HL-60 (cell line): ENCODE data around the gene CPT1A.

Source experiments
- DNase-seq, 2 experiments: peaks; one replicate each; pipeline ENCODE4 v3.0.0-alpha.2; 2010 to 2020; ENCODE audit warnings: low read depth in 1 of 2, low spot score in 1 of 2
- H3K27ac ChIP-seq: fragments of 250-450 bp; sonication (Bioruptor Pico); replicated peaks from 2 replicates; pipeline ENCODE4 v1.5.1; 2020; ENCODE audit warnings: mild to moderate bottlenecking, moderate library complexity
- H3K27me3 ChIP-seq: fragments of 250-450 bp; sonication (Bioruptor Pico); 2 replicates; pipeline ENCODE4 v1.5.1; 2021; ENCODE audit warnings: mild to moderate bottlenecking, moderate library complexity; ENCODE audit not compliant: insufficient read depth, poor library complexity, severe bottlenecking
- H3K4me3 ChIP-seq: replicated peaks from 2 replicates; pipeline ENCODE4 v1.5.1; 2011; ENCODE audit warnings: mild to moderate bottlenecking, control low read depth, low read length; ENCODE audit not compliant: insufficient read depth
- GABPA ChIP-seq: IDR thresholded peaks from 2 replicates; pipeline ENCODE4 v1.6.1; 2012; ENCODE audit warnings: low read depth
- POLR2AphosphoS5 ChIP-seq: IDR thresholded peaks from 2 replicates; pipeline ENCODE4 v1.6.1; 2012; ENCODE audit warnings: low read depth
- SPI1 ChIP-seq: IDR thresholded peaks from 2 replicates; pipeline ENCODE4 v1.6.1; 2012; ENCODE audit warnings: low read depth, mild to moderate bottlenecking, borderline replicate concordance
- TF ChIP-seq, protein P1 (sequence below): IDR thresholded peaks from 2 replicates; pipeline ENCODE4 v1.6.1; 2012; ENCODE audit warnings: low read depth; ENCODE audit not compliant: insufficient replicate concordance
- TF ChIP-seq, protein P2 (sequence below): IDR thresholded peaks from one replicate; pipeline ENCODE4 v1.5.1; 2011; ENCODE audit warnings: low read length, control low read depth, inconsistent platforms; ENCODE audit not compliant: insufficient read depth

The CPT1A gene

DNA sequence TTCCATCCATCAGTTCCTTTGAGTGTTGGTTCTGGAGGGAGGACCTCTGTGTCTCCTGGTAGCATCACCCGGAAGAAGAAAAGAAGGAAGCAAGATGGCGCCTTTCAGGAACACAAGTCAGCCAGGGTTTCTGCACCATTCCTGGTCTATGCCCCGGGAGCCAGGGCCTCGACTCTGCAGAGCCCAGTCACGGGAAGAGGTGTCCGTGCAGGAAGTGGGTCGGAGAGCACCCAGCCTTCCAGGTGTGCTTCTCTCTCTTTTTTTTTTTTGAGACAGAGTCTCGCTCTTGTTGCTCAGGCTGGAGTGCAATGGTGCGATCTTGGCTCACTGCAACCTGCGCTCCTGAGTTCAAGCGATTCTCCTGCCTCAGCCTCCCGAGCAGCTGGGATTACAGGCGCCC, 40.7 kb upstream of the CPT1A start:
- no peak overlapping the region for H3K4me3 ChIP-seq
- TF ChIP-seq, protein P1, sequence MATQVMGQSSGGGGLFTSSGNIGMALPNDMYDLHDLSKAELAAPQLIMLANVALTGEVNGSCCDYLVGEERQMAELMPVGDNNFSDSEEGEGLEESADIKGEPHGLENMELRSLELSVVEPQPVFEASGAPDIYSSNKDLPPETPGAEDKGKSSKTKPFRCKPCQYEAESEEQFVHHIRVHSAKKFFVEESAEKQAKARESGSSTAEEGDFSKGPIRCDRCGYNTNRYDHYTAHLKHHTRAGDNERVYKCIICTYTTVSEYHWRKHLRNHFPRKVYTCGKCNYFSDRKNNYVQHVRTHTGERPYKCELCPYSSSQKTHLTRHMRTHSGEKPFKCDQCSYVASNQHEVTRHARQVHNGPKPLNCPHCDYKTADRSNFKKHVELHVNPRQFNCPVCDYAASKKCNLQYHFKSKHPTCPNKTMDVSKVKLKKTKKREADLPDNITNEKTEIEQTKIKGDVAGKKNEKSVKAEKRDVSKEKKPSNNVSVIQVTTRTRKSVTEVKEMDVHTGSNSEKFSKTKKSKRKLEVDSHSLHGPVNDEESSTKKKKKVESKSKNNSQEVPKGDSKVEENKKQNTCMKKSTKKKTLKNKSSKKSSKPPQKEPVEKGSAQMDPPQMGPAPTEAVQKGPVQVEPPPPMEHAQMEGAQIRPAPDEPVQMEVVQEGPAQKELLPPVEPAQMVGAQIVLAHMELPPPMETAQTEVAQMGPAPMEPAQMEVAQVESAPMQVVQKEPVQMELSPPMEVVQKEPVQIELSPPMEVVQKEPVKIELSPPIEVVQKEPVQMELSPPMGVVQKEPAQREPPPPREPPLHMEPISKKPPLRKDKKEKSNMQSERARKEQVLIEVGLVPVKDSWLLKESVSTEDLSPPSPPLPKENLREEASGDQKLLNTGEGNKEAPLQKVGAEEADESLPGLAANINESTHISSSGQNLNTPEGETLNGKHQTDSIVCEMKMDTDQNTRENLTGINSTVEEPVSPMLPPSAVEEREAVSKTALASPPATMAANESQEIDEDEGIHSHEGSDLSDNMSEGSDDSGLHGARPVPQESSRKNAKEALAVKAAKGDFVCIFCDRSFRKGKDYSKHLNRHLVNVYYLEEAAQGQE = no peak
- TF ChIP-seq GABPA (no peak), SPI1 (no peak), POLR2AphosphoS5 (no peak)
- TF ChIP-seq, protein P2, sequence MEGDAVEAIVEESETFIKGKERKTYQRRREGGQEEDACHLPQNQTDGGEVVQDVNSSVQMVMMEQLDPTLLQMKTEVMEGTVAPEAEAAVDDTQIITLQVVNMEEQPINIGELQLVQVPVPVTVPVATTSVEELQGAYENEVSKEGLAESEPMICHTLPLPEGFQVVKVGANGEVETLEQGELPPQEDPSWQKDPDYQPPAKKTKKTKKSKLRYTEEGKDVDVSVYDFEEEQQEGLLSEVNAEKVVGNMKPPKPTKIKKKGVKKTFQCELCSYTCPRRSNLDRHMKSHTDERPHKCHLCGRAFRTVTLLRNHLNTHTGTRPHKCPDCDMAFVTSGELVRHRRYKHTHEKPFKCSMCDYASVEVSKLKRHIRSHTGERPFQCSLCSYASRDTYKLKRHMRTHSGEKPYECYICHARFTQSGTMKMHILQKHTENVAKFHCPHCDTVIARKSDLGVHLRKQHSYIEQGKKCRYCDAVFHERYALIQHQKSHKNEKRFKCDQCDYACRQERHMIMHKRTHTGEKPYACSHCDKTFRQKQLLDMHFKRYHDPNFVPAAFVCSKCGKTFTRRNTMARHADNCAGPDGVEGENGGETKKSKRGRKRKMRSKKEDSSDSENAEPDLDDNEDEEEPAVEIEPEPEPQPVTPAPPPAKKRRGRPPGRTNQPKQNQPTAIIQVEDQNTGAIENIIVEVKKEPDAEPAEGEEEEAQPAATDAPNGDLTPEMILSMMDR = no peak
- no peak for DNase-seq
- no peaks in the 10 kb centered on the region for H3K27me3 ChIP-seq
- H3K27ac ChIP-seq = no peak overlapping the region

DNA sequence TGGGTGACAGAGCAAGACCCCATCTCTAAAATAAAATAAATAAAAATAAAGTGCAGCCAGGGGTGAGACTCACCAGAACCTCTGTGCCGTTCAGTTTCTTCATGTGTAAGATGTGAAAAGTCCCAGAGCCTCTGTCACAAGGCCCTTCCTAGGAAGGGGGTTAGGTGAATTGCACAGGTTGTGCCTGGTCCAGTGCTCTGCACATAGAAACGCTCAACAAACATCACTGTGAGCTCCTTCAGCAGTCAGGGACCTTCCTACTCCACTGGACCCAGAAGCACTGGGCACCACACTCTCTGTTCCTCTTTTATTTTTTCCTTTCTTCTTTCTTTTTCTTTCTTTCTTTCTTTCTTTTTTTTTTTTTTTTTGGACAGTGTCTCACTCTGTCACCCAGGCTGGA, 39.6 kb upstream of the CPT1A start:
- H3K27ac ChIP-seq = no peak overlapping the region
- DNase-seq = no peak

DNA sequence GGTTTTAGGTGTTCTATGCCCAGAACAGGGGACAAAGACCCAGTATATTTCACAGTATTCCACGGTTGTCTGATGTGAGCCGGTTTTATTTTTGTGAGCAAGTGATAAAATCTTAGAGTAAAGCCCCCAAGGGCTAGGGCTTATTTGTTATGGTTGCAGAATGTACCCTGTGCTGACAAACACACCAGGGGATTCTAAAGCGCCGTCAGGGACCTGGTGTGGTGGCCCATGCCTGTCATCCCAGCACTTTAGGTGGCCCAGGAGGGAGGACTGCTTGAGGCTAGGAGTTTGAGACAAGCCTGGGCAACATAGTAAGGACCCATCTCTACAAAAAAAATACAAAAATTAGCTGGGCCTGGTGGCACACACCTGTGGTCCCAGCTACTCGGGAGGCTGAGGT, 39.1 kb upstream of the CPT1A start:
- TF ChIP-seq, protein P1 = no peak
- TF ChIP-seq SPI1 (no peak), POLR2AphosphoS5 (no peak)
- TF ChIP-seq, protein P2 = no peak
- DNase-seq = no peak
- Histone ChIP-seq H3K27ac (no peak overlapping the region), H3K27me3 (no peaks in the 10 kb centered on the region), H3K4me3 (no peak overlapping the region)

More for the DNA sequence above, 39.6 kb upstream of the CPT1A start:
- Histone ChIP-seq H3K27me3 (no peaks in the 10 kb centered on the region), H3K4me3 (no peak overlapping the region)
- TF ChIP-seq GABPA (no peak), SPI1 (no peak)
- TF ChIP-seq, protein P1 = no peak
- TF ChIP-seq, protein P2 = no peak
